ENCODE results near the gene LCN2.

GRCh38 chr9:128115187-128116103, 33.8 kb upstream of the LCN2 start:
- TF ChIP-seq, protein P1, sequence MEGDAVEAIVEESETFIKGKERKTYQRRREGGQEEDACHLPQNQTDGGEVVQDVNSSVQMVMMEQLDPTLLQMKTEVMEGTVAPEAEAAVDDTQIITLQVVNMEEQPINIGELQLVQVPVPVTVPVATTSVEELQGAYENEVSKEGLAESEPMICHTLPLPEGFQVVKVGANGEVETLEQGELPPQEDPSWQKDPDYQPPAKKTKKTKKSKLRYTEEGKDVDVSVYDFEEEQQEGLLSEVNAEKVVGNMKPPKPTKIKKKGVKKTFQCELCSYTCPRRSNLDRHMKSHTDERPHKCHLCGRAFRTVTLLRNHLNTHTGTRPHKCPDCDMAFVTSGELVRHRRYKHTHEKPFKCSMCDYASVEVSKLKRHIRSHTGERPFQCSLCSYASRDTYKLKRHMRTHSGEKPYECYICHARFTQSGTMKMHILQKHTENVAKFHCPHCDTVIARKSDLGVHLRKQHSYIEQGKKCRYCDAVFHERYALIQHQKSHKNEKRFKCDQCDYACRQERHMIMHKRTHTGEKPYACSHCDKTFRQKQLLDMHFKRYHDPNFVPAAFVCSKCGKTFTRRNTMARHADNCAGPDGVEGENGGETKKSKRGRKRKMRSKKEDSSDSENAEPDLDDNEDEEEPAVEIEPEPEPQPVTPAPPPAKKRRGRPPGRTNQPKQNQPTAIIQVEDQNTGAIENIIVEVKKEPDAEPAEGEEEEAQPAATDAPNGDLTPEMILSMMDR (IDR thresholded peaks at IDR 0.05), result no peak
- TF ChIP-seq EP300 (IDR thresholded peaks at IDR 0.05), result no peak
